HUES64 (cell line): Measurements from ENCODE around the gene ARSI.
"Not testable (repeated sequence)": the region's sequence is repeated elsewhere in the genome, so short reads cannot be mapped to it uniquely, and the experiment has no call there.

Experiments
- H3K27ac ChIP-seq: 2 replicates; pipeline ENCODE4 v1.7.0; 2013; ENCODE audit warnings: low read depth, low read length, inconsistent platforms
- H3K27me3 ChIP-seq: 2 replicates; pipeline ENCODE4 v1.6.1; 2013; ENCODE audit warnings: mild to moderate bottlenecking, low read length; ENCODE audit not compliant: insufficient read depth
- H3K36me3 ChIP-seq: 2 replicates; pipeline ENCODE4 v1.6.1; 2013; ENCODE audit warnings: mild to moderate bottlenecking, low read length; ENCODE audit not compliant: insufficient read depth
- H3K4me1 ChIP-seq: 2 replicates; pipeline ENCODE4 v1.6.1; 2013; ENCODE audit warnings: mild to moderate bottlenecking, low read length, moderate library complexity; ENCODE audit not compliant: insufficient read depth
- H3K4me3 ChIP-seq: 2 replicates; pipeline ENCODE4 v1.5.1; 2013; ENCODE audit warnings: mild to moderate bottlenecking, low read length, moderate library complexity
- H3K9ac ChIP-seq: 2 replicates; pipeline ENCODE4 v1.6.1; 2013; ENCODE audit warnings: mild to moderate bottlenecking, low read depth, low read length
- H3K9me3 ChIP-seq: 2 replicates; pipeline ENCODE4 v1.6.1; 2013; ENCODE audit warnings: low read depth, low read length; ENCODE audit not compliant: insufficient read depth
- WGBS: fragments of 150-250, 120-280 bp; methylation state at CpG from one replicate; pipeline ENCODE4 v1.1.7; 2013; ENCODE audit warnings: missing lambda C conversion rate; 5-methylcytosine and 5-hydroxymethylcytosine counted together

The ARSI gene

DNA sequence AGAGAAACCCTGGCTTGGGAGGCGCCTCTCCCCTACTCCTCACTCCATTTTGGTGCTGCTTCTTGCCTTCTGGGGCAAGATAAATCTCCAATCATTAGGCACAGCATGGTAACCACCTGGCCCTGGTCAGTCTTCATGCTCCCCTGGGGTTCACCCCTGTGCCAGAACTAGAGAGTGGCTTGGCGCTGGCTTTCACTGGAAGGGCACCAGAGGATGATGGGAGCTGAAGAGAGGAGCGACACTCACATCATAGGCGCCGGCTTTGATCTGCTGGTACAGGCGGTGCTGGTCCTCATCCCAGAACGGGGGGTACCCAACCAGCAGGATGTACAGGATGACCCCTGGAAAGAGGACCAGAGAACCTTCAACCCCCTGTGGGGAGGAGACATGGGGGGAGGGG is 51.2 kb downstream of the ARSI start:
- no peaks in the 10 kb centered on the region for H3K9me3 ChIP-seq
- H3K4me1 ChIP-seq, result peaks cover 3% of the 10 kb centered on the region; the same call in 1 of the 2 replicates
- WGBS, result 89% methylated on average over 7 of the region's 7 CpGs
- H3K36me3 ChIP-seq, result no peaks in the 10 kb centered on the region
- H3K27me3 ChIP-seq, result no peaks in the 10 kb centered on the region
- no peak overlapping the region for H3K9ac ChIP-seq
- no peak overlapping the region for H3K27ac ChIP-seq
- no peak overlapping the region for H3K4me3 ChIP-seq

- no peaks in the 10 kb centered on the region for H3K4me1 ChIP-seq
- no peak overlapping the region for H3K9ac ChIP-seq
- no peak overlapping the region for H3K4me3 ChIP-seq
- WGBS, result 88% methylated on average over 5 of the region's 5 CpGs
- no peaks in the 10 kb centered on the region for H3K36me3 ChIP-seq
- H3K9me3 ChIP-seq, result no peaks in the 10 kb centered on the region
- H3K27me3 ChIP-seq, result no peaks in the 10 kb centered on the region
- no peak overlapping the region for H3K27ac ChIP-seq
These were observed 53.0 kb downstream of the ARSI start for GRCh38 chr5:150249744-150250143.

GRCh38 chr5:150248946-150249345 is 53.8 kb downstream of the ARSI start:
- Histone ChIP-seq H3K27ac (no peak overlapping the region), H3K9me3 (no peaks in the 10 kb centered on the region), H3K4me1 (no peaks in the 10 kb centered on the region), H3K4me3 (no peak overlapping the region), H3K9ac (no peak overlapping the region), H3K27me3 (no peaks in the 10 kb centered on the region), H3K36me3 (no peaks in the 10 kb centered on the region)
- WGBS, result 90% methylated on average over 3 of the region's 3 CpGs

DNA sequence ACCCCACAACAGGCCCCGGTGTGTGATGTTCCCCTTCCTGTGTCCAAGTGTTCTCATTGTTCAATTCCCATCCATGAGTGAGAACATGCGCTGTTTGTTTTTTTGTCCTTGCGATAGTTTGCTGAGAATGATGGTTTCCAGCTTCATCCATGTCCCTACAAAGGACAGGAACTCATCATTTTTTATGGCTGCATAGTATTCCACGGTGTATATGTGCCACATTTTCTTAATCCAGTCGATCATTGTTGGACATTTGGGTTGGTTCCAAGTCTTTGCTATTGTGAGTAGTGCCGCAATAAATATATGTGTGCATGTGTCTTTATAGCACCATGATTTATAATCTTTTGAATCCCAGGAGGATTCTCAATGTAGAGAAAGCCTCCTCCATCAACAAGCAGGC is 54.2 kb downstream of the ARSI start:
- not testable (repeated sequence) for H3K4me3 ChIP-seq, H3K9ac ChIP-seq, H3K36me3 ChIP-seq, H3K4me1 ChIP-seq, H3K27ac ChIP-seq, H3K9me3 ChIP-seq, H3K27me3 ChIP-seq
- 94% methylated on average over 5 of the region's 6 CpGs for WGBS

- 92% methylated on average over 9 of the region's 9 CpGs for WGBS
- Histone ChIP-seq H3K27me3 (no peaks in the 10 kb centered on the region), H3K4me3 (no peak overlapping the region), H3K9me3 (no peaks in the 10 kb centered on the region), H3K27ac (no peak overlapping the region), H3K4me1 (no peaks in the 10 kb centered on the region), H3K9ac (no peak overlapping the region), H3K36me3 (no peaks in the 10 kb centered on the region)
These were observed 55.0 kb downstream of the ARSI start for GRCh38 chr5:150247726-150248125.

- no peaks in the 10 kb centered on the region for H3K4me1 ChIP-seq
- WGBS, result 91% methylated on average over 5 of the region's 5 CpGs
- no peak overlapping the region for H3K9ac ChIP-seq
These were observed 55.9 kb downstream of the ARSI start for GRCh38 chr5:150246835-150247234.

GRCh38 chr5:150246429-150246828 is 56.3 kb downstream of the ARSI start:
- H3K4me1 ChIP-seq, result no peaks in the 10 kb centered on the region
- no peaks in the 10 kb centered on the region for H3K36me3 ChIP-seq
- no peak overlapping the region for H3K27ac ChIP-seq
- H3K9ac ChIP-seq, result no peak overlapping the region
- H3K4me3 ChIP-seq, result no peak overlapping the region
- H3K9me3 ChIP-seq, result no peaks in the 10 kb centered on the region
- WGBS, result 96% methylated on average over 5 of the region's 5 CpGs
- H3K27me3 ChIP-seq, result no peaks in the 10 kb centered on the region

More at GRCh38 chr5:150246835-150247234, 55.9 kb downstream of the ARSI start:
- H3K36me3 ChIP-seq, result no peaks in the 10 kb centered on the region
- H3K27me3 ChIP-seq, result no peaks in the 10 kb centered on the region
- no peak overlapping the region for H3K4me3 ChIP-seq
- no peak overlapping the region for H3K27ac ChIP-seq
- H3K9me3 ChIP-seq, result no peaks in the 10 kb centered on the region
